ENCODE measurements around the gene NECTIN2.

Gene NECTIN2

GRCh38 chr19:44814517-44814916, 31.6 kb upstream of the NECTIN2 start:
- Histone ChIP-seq H3K4me3 (ENCODE audit: low read depth in 1 of 2, low read length in 1 of 2) (no peak overlapping the region), H3K27me3 (peaks cover 10% of the 10 kb centered on the region), H3K9me3 (no peaks in the 10 kb centered on the region), H3K36me3 (no peaks in the 10 kb centered on the region), H3K4me1 (ENCODE audit: control insufficient read depth in 1 of 2, insufficient read depth in 1 of 2, low read depth in 1 of 2, low read length in 1 of 2) (no peaks in the 10 kb centered on the region), H3K27ac (no peak overlapping the region)
- TF ChIP-seq CTCF (IDR thresholded peaks at IDR 0.05): no peak

GRCh38 chr19:44816301-44816700, 29.8 kb upstream of the NECTIN2 start:
- TF ChIP-seq CTCF (IDR thresholded peaks at IDR 0.05): no peak
- no peaks in the 10 kb centered on the region for H3K36me3 ChIP-seq
- no peaks in the 10 kb centered on the region for H3K9me3 ChIP-seq

GRCh38 chr19:44817725-44818465, 28.2 kb upstream of the NECTIN2 start:
- H3K36me3 ChIP-seq: no peaks in the 10 kb centered on the region
- no peaks in the 10 kb centered on the region for H3K4me1 ChIP-seq (ENCODE audit: control insufficient read depth in 1 of 2, insufficient read depth in 1 of 2, low read depth in 1 of 2, low read length in 1 of 2)
- no peak for TF ChIP-seq CTCF (IDR thresholded peaks at IDR 0.05)
- H3K9me3 ChIP-seq: no peaks in the 10 kb centered on the region
- no peak overlapping the region for H3K27ac ChIP-seq
- H3K4me3 ChIP-seq (ENCODE audit: low read depth in 1 of 2, low read length in 1 of 2): no peak overlapping the region
- no peaks in the 10 kb centered on the region for H3K27me3 ChIP-seq

More at GRCh38 chr19:44816301-44816700, 29.8 kb upstream of the NECTIN2 start:
- Histone ChIP-seq H3K27ac (no peak overlapping the region), H3K27me3 (no peaks in the 10 kb centered on the region), H3K4me3 (ENCODE audit: low read depth in 1 of 2, low read length in 1 of 2) (no peak overlapping the region), H3K4me1 (ENCODE audit: control insufficient read depth in 1 of 2, insufficient read depth in 1 of 2, low read depth in 1 of 2, low read length in 1 of 2) (no peaks in the 10 kb centered on the region)

DNA sequence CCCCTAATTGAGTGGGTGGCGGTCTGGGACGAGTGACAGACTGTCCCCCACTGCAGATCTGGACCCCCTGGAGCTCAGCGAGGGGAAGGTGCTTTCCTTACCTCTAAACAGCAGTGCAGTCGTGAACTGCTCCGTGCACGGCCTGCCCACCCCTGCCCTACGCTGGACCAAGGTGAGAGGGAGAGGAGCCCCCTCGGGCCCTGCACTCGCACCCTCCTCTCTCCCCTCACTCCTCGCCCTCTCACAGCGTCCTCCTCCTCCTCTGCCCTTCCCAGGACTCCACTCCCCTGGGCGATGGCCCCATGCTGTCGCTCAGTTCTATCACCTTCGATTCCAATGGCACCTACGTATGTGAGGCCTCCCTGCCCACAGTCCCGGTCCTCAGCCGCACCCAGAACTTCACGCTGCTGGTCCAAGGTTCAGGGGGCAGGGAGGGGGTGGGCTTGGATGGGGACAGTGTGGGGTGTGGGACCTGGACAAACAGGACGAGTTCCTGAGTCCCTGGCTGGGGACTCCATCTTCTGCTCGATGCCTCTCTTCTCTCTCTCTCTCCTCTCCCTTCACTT, 27.5 kb upstream of the NECTIN2 start:
- H3K4me1 ChIP-seq (ENCODE audit: control insufficient read depth in 1 of 2, insufficient read depth in 1 of 2, low read depth in 1 of 2, low read length in 1 of 2): no peaks in the 10 kb centered on the region
- no peaks in the 10 kb centered on the region for H3K27me3 ChIP-seq
- H3K4me3 ChIP-seq (ENCODE audit: low read depth in 1 of 2, low read length in 1 of 2): no peak overlapping the region
- no peak overlapping the region for H3K27ac ChIP-seq
- no peak for TF ChIP-seq CTCF (IDR thresholded peaks at IDR 0.05)
- no peaks in the 10 kb centered on the region for H3K9me3 ChIP-seq
- no peaks in the 10 kb centered on the region for H3K36me3 ChIP-seq

DNA sequence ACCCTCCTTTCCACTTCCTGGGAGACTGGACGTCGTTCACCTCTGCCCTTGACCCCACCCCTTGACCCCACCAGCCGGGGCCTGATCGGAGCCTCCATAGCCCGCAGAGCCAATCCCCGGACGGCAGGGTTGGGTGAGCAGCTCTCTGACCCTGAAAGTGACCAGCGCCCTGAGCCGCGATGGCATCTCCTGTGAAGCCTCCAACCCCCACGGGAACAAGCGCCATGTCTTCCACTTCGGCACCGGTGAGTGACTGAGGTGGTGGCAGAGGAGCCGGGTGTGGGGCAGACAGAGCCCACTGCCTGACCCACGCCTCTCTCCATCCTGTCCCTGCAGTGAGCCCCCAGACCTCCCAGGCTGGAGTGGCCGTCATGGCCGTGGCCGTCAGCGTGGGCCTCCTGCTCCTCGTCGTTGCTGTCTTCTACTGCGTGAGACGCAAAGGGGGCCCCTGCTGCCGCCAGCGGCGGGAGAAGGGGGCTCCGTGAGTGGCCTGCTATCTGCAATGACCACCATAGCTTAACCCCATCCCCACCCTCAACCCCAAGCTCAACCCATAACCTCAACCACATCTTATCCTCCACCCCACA, 26.8 kb upstream of the NECTIN2 start:
- no peak overlapping the region for H3K4me3 ChIP-seq (ENCODE audit: low read depth in 1 of 2, low read length in 1 of 2)
- no peaks in the 10 kb centered on the region for H3K27me3 ChIP-seq
- no peak for TF ChIP-seq CTCF (IDR thresholded peaks at IDR 0.05)
- H3K9me3 ChIP-seq: no peaks in the 10 kb centered on the region
- H3K36me3 ChIP-seq: no peaks in the 10 kb centered on the region
- no peak overlapping the region for H3K27ac ChIP-seq
- no peaks in the 10 kb centered on the region for H3K4me1 ChIP-seq (ENCODE audit: control insufficient read depth in 1 of 2, insufficient read depth in 1 of 2, low read depth in 1 of 2, low read length in 1 of 2)
